Measurements from ENCODE around the gene SSBP3.

Gene SSBP3

DNA sequence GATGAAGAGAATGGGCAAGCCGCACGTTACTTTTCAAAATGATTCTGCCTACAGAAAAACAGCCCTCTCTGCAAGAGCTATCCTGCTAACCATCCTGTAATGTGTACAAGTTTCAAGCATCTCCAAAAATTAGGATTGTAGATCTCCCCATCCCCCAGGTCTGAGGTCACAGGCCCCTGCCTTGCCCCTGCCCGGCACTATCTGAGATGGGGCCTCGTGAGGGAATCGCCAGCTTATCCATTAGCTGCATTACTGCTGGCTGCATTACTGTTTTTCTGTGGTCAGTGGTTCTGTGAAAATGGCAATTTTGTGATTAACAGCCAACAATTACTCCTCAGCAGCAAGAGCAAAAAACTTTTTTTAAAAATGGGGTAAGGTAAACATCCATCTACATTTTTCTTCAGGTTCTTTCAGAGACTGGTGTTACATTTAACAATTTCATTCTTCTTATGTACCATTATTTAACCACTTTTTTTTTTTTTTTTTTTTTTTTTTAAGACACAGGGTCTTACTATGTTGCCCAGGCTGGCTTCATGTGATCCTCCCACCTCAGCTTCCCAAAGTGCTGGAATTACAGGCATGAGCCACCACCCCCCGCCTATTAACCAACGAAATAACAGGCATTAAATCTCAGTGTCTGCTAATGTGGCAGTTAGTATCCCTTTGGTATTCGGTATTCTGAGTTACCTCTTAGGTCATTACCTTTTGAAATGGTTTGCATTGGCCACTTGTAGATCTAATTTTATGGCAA, 122.4 kb downstream of the SSBP3 start:
- FAIRE-seq = no peak
- DNase-seq (ENCODE audit: insufficient read length, low spot score) = no peak
- no peak for TF ChIP-seq TAF1 (IDR thresholded peaks at IDR 0.05; ENCODE audit: low read depth, low read length)
- no peak for TF ChIP-seq POU2F2 (IDR thresholded peaks at IDR 0.05; ENCODE audit: low read depth, low read length)

DNA sequence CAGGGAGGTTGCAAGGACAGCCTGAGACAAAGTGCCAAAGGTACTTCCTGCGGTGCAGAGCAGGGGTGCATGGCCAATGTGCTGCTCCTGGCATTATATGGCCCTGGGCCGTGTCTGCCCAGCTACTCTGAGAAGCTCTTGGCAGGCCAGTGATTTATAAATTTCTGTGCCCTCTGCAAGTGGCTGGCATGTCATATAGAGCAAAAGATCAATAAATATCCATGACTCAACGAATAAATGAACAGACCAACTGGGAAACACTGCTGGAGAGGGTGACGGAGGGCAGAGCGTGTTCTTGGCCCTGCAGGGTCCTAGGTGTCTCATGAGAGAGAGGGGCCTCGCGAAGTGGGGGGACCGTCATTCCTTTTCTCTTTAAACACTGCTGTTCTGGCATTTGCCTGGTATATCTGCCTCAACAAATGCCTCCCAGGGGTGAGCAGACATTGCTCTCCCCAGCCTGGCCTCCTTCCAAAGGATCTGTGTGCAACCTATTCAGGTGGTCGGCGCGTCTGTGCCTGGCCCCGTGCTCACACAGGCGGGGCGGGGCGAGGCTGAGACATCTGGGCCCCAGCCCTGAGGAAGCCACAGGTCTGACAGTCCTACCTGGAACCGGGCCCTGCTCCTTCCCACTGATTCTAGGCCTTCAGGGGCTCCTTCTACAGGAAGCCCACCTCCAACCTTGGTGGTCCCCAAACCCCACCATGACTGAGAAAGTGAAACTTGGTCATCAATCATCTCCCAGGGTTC, 123.9 kb downstream of the SSBP3 start:
- TF ChIP-seq POLR2AphosphoS5 (IDR thresholded peaks at IDR 0.05; ENCODE audit: low read depth, low read length) = no peak
- TF ChIP-seq POU2F2 (IDR thresholded peaks at IDR 0.05; ENCODE audit: low read depth, low read length) = no peak
- no peak for TF ChIP-seq TAF1 (IDR thresholded peaks at IDR 0.05; ENCODE audit: low read depth, low read length)
- no peak for TF ChIP-seq POLR2A (IDR thresholded peaks at IDR 0.05; ENCODE audit: low read depth, low read length)
- TF ChIP-seq SPI1 (IDR thresholded peaks at IDR 0.05; ENCODE audit: low read depth, low read length) = no peak
- TF ChIP-seq PAX5 (IDR thresholded peaks at IDR 0.05; ENCODE audit: insufficient read depth, low read length, severe bottlenecking) = no peak
- FAIRE-seq = no peak
- no peak for DNase-seq (ENCODE audit: insufficient read length, low spot score)

DNA sequence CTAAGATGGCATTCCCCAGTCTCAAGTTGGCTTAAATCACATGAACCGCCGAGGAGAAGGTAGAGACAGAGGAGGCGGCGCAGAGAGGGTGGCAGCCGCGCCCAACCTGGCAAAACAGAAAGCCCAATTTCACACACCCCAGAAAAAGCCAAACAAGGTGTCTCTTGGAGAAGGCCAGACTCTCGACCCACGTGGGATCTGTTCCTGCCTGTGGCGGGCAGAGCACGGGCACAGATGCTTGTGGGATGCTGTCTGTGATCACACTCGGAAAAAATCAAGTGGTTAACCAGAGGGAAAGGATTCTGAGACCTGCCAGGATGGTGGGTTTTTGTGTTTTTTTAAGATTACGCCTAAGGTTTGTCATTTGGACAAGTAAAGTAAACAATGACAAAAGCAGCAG, 125.5 kb downstream of the SSBP3 start:
- FAIRE-seq = no peak
- TF ChIP-seq SPI1 (IDR thresholded peaks at IDR 0.05; ENCODE audit: low read depth, low read length) (no peak), PAX5 (IDR thresholded peaks at IDR 0.05; ENCODE audit: insufficient read depth, low read length, severe bottlenecking) (no peak), POLR2AphosphoS5 (IDR thresholded peaks at IDR 0.05; ENCODE audit: low read depth, low read length) (no peak), POU2F2 (IDR thresholded peaks at IDR 0.05; ENCODE audit: low read depth, low read length) (no peak), POLR2A (IDR thresholded peaks at IDR 0.05; ENCODE audit: low read depth, low read length) (no peak), TAF1 (IDR thresholded peaks at IDR 0.05; ENCODE audit: low read depth, low read length) (no peak)
- DNase-seq (ENCODE audit: insufficient read length, low spot score) = no peak

DNA sequence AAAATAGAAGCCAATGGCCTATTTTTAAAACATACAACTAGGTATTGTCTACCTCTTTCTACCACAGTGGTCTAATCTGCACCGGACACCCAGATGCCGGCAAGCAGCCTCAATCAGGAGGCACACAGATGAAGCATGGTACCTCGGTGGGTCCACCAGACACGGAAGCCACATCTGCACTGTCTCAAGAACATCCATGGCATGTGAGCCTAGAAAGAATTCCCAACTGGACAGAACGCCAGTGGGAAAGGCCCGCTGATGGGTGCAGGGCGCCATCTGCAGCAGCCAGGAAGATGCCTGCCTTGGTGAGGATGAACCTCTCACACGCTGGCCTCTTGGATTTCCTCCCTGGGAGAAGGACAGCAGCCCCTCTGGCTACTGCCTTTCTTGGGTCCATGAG, 126.7 kb downstream of the SSBP3 start:
- no peak for FAIRE-seq
- DNase-seq (ENCODE audit: insufficient read length, low spot score) = no peak
- TF ChIP-seq POLR2AphosphoS5 (IDR thresholded peaks at IDR 0.05; ENCODE audit: low read depth, low read length) (no peak), TAF1 (IDR thresholded peaks at IDR 0.05; ENCODE audit: low read depth, low read length) (no peak), PAX5 (IDR thresholded peaks at IDR 0.05; ENCODE audit: insufficient read depth, low read length, severe bottlenecking) (no peak)

DNA sequence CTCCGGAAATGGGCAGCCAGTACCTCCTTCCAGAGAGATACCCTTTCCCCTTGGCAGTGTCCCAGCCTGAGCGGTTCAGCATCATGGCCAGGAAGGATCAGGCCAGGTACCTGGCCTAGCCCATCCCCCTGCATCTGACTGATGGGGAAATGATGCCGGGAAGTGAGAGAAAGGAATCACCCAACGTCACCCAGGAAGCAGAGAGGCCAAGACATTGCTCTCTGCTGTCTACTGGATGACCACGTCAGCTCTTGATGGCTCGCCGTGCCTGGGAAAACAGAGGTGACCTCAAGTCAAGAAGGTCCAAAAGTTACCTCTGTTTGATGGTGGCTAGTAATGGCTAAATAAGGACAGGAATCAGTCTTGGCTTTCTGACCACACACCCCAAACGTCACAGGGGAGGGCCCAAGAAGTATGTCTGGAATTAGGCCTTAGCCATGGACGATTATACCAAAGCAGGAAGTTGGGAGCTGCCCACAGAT, 127.2 kb downstream of the SSBP3 start:
- DNase-seq (ENCODE audit: insufficient read length, low spot score) (no peak), FAIRE-seq (no peak)
- no peak for TF ChIP-seq PAX5 (IDR thresholded peaks at IDR 0.05; ENCODE audit: insufficient read depth, low read length, severe bottlenecking)
- no peak for TF ChIP-seq POLR2AphosphoS5 (IDR thresholded peaks at IDR 0.05; ENCODE audit: low read depth, low read length)
- no peak for TF ChIP-seq SPI1 (IDR thresholded peaks at IDR 0.05; ENCODE audit: low read depth, low read length)
- TF ChIP-seq POU2F2 (IDR thresholded peaks at IDR 0.05; ENCODE audit: low read depth, low read length) = no peak
- TF ChIP-seq POLR2A (IDR thresholded peaks at IDR 0.05; ENCODE audit: low read depth, low read length) = no peak
- no peak for TF ChIP-seq TAF1 (IDR thresholded peaks at IDR 0.05; ENCODE audit: low read depth, low read length)

DNA sequence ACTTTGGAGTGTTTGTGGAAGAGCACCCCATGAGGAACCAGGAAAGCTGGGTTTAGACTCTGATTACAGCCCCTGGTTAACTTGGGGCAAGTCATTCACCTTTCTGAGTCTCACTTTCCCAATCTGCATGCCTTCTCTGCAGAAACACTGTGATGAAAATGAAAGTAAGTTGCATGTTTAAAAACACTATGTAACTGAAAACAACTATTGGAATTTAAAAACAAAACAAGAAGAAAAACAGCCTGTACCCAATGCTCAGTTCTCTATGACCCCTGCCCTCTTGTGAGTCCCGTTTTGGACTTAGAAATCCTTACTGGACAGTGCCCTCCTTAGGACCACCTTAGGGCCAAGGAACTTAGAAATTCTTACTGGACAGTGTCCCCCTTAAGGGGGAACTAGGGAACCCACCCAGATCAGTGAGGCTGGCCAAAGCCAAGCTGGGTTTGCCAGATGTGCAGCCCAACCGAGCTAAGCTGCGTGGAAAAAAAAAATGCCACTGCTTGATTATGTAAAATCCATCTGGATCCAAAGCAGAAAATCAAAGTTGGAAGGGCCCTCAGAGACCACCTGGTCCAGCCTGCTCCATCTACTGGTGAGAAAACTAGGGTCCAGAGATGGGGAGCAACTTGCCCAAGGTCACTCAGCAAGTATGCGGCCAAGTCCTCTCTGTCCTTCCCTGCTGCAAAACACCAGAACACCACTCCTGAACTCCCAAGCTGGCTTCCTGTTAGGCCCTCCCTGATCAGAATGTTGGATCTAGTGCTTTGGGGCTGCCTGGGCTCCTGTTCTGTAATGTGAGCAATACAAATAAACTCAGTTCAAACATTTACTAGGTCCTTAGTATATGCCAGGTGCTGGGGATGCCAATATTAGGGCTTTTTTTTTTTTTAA, 128.5 kb downstream of the SSBP3 start:
- DNase-seq (ENCODE audit: insufficient read length, low spot score) (no peak), FAIRE-seq (no peak)
- TF ChIP-seq POU2F2 (IDR thresholded peaks at IDR 0.05; ENCODE audit: low read depth, low read length) (no peak), SPI1 (IDR thresholded peaks at IDR 0.05; ENCODE audit: low read depth, low read length) (no peak)

DNA sequence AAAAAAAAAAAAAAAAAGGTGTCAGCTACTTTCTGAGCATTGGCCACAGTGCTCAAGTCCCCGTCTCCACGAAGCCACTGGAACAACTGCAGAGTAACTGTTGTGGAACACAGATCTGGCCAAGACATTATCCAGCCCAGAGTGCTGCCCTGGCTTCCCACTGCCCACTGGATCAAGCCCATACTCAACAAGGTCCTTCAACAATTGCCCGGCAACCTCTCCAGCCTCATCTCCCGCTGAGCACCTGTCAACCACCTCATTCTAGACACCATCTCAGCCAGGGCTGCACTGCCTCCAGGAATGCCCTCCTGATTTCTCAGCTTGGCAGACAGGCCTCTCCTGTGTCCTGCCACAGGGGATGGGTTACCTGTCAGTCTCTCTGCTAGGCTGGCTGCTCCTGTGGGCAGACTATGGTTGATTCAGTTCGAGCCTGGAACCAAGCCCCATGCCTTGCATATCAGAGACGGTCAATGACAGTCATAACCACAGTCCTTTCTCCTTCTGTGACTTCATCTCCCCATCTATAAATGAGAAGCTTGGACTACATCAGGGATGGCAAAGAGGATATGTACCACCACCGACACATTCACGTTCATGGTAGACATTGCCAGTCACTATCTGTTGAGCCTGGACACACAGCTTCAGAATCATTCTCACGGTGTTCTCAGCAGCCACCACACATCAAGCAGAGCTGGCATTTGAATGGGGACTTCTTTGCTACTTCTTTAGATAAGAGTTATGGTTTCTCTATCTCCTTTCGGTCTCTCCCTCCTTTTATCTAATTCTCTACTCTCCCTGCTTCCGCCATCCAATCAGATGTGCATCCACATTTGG, 129.4 kb downstream of the SSBP3 start:
- no peak for DNase-seq (ENCODE audit: insufficient read length, low spot score)
- TF ChIP-seq TAF1 (IDR thresholded peaks at IDR 0.05; ENCODE audit: low read depth, low read length) = no peak
- no peak for TF ChIP-seq PAX5 (IDR thresholded peaks at IDR 0.05; ENCODE audit: insufficient read depth, low read length, severe bottlenecking)
- TF ChIP-seq POLR2A (IDR thresholded peaks at IDR 0.05; ENCODE audit: low read depth, low read length) = no peak
- TF ChIP-seq SPI1 (IDR thresholded peaks at IDR 0.05; ENCODE audit: low read depth, low read length) = no peak
- no peak for TF ChIP-seq POLR2AphosphoS5 (IDR thresholded peaks at IDR 0.05; ENCODE audit: low read depth, low read length)
- no peak for TF ChIP-seq POU2F2 (IDR thresholded peaks at IDR 0.05; ENCODE audit: low read depth, low read length)
- FAIRE-seq = peak; percentile 33

DNA sequence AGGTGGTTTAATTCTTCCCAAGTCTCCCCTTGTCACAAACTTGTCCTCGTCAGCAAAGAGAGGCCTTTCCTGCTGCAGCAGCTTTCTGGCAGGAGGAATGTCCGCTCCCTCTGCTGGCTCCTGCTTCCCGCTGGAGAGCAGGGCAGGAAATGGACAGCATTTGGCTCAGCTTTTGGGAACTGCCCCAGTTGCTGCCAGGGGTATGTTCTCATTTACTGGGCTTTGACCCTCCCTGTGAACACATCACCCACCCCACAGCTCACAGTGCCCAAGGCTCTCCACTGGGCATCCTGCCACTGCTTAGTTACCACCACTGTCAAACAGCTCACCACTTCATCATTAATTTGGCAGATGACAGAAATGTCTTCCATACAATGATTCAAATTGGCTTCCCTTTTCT, 130.8 kb downstream of the SSBP3 start:
- FAIRE-seq (no peak), DNase-seq (ENCODE audit: insufficient read length, low spot score) (no peak)
- TF ChIP-seq POU2F2 (IDR thresholded peaks at IDR 0.05; ENCODE audit: low read depth, low read length) (no peak), PAX5 (IDR thresholded peaks at IDR 0.05; ENCODE audit: insufficient read depth, low read length, severe bottlenecking) (no peak), POLR2A (IDR thresholded peaks at IDR 0.05; ENCODE audit: low read depth, low read length) (no peak), SPI1 (IDR thresholded peaks at IDR 0.05; ENCODE audit: low read depth, low read length) (no peak), TAF1 (IDR thresholded peaks at IDR 0.05; ENCODE audit: low read depth, low read length) (no peak), POLR2AphosphoS5 (IDR thresholded peaks at IDR 0.05; ENCODE audit: low read depth, low read length) (no peak)

DNA sequence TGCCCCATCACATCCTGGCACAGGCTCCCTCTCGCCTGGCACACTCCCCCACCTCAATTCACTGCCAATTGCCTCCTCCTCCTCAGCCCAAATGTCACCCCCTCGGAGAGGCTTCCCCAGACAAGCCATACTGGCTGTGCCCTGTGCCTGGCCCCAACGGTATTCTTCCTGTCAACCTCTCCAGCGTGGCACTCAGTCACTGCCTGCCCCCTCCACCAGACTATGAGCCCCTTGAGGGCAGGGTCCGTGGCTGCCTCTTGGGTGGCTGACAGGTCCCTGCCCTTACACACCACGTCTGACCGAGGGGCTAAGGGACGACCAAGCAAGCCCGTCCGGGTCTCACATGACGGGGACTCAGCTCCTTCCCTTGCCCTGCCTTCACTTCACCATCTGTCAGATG, 131.3 kb downstream of the SSBP3 start:
- FAIRE-seq (no peak), DNase-seq (ENCODE audit: insufficient read length, low spot score) (no peak)
- TF ChIP-seq PAX5 (IDR thresholded peaks at IDR 0.05; ENCODE audit: insufficient read depth, low read length, severe bottlenecking) (no peak), POU2F2 (IDR thresholded peaks at IDR 0.05; ENCODE audit: low read depth, low read length) (no peak), TAF1 (IDR thresholded peaks at IDR 0.05; ENCODE audit: low read depth, low read length) (no peak), POLR2AphosphoS5 (IDR thresholded peaks at IDR 0.05; ENCODE audit: low read depth, low read length) (no peak), SPI1 (IDR thresholded peaks at IDR 0.05; ENCODE audit: low read depth, low read length) (no peak)
